CD4-positive, alpha-beta T cell treated with Interleukin-17A for 1 hour (primary cell): Measurements from ENCODE around the gene L2HGDH.

Experiments used
- DNase-seq: peaks from one replicate; pipeline ENCODE4 v3.0.0-alpha.2; 2020

L2HGDH gene

DNA sequence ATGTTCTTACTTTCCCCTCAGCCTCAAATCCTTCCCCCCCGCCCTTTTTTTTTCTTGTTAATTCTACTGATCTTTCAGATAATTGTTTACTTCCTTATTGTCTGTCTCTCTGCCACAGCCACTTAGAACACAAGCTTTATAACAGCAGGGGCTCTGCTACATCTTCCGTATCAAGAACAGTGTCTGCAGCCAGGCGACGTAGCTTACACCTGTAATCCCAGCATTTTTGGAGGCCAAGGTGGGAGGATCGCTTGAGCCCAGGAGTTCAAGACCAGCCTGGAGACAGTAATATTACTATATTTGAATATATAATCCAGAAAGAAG, 86.1 kb downstream of the L2HGDH start:
- DNase-seq = no peak

DNA sequence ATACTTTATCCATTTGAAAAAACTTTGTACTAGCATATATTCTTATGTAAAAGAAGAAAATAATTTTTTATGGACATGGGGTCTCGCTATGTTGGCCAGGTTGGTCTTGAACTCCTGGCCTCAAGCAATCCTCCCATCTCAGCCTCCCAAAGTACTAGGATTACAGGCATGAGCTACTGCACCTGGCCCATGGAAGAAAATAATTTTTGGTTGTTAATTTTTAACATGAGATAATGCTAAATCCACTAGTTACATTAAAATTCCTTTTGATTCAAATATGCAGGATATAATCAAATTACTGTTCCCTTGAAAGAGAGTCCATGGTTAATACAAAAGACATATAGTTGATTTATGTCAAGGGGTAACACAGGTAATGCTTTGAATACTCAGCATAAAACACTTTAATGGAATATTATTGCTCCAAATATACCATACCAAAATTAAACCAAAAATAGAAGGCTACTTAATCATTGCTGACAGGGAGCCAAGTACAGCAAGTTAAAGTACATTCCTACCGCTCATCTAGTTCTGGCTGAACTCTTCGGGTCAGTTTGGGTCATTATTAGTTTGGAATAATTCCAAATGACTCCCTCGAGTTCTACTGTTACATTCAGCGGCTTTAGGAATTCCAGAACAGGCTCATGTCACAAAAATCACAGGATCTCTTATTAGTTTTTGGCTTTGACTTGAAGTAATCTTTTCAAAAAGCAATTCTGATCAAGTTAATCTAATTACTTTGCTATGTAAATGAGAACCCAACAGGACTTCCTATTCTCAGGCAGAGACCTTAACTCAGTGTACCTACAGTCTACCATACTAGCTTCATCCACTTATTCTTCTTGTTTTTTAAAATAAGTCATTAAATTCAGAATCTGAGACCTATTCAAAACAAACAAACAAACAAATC, 86.7 kb downstream of the L2HGDH start:
- DNase-seq = no peak

DNA sequence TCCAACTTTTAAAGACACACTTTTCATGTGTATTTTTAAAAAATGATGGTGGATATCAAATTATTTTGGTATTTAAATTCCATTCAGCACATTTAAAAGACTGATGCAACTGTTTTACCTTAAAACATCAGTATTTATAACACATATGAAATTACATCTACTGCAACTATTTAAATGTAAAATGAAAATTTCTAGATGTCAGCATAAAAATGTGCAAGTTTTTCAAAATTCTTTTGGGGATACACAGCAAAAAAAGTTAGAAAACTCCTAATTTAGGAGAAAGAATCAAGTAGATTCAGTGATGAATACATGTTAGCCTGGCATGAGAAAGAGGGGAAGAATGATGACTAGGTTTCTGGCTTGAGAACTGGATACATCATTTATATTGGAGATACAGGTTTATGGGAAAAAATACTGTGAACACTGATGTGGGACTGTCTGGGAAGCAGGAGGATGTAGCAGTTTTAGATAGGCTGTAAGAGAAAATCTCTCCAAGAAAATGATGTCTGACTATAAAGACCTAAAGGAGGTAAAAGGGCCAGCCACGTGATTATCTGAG, 89.9 kb downstream of the L2HGDH start:
- no peak for DNase-seq

DNA sequence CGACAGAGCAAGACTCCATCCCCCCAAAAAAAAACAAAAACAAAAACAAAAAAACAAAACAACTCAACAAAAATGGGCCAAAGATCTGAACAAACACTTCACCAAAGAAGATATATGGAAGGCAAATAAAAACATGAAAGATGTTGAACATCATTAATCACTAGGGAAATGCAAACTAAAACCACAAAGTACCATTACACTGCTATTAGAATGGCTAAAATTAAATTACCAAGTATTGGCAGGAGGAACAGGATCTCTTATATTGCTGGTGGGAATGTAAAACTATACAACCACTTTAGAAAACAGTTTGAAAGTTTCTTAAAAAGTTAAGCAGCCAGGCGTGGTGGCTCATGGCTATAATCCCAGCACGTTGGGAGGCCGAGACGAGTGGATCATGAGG, 93.5 kb downstream of the L2HGDH start:
- no peak for DNase-seq

DNA sequence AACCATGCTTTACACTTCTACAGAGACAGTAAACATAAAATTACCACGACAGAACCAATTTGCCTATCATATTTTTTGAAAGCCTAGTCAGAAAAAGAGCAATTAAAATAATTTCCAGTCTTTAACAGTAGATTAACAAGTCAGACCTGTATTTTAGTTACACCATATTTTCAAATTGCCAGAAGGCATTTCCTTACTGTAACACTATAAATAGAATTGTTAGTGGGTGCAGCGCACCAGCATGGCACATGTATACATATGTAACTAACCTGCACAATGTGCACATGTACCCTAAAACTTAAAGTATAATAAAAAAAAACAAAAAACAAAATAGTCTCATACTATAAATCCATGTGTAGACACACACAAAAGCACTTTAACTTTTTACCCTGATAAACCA, 96.6 kb downstream of the L2HGDH start:
- no peak for DNase-seq

DNA sequence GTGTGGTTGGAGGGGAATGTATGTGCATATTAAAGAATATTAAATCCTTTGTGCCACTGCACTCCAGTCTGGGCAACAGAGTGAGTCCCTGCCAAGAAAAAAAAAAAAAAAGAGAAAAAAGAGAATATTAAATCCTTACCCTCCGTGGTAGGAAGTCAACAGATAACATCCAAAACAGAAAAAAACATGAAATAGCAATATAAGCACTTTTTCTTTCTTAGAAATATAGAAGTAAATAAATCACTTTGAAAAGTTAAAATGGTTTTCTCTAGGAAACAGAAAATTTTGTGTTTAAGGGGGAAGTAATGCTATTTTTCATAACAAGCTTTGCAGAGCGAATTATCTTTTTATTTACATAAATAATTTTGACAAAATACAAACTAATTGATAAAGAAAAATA, 98.2 kb downstream of the L2HGDH start:
- no peak for DNase-seq

DNA sequence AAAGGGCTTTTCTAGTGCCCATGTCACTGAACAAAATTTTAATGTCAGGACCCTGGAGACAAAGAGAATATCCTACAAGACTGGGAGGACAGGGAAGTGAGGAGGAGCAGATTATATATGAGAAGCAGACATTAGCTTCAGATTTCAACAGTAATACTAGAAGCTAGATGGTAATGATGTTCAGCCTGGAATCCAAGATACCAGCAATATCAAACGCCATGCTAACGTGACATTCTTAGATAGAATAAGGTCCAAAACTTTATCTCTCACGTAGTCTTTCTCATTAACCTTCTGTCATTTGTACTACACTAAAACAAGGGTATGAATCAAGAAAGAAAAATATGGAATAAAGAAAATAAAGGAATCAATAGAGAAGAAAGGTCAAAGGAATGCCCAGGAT, 99.3 kb downstream of the L2HGDH start:
- DNase-seq = no peak

DNA sequence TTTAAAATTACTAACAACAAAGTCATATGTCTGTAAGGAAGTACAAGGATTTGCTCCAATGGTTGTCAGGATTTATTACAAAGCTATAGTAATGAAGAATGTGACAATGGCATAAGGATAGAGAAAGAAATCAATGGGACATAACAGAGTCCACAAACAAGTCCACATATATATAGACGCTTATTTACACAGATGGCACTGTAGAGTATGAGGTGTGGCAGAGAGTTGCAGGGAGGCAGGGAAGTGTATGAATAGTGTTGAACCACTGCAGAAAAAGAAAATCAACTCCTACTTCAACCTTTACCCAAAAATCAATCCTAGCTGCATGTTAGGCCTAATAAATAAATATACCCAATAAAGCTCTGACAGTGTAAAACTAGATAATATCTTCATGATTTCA, 102.0 kb downstream of the L2HGDH start:
- no peak for DNase-seq

DNA sequence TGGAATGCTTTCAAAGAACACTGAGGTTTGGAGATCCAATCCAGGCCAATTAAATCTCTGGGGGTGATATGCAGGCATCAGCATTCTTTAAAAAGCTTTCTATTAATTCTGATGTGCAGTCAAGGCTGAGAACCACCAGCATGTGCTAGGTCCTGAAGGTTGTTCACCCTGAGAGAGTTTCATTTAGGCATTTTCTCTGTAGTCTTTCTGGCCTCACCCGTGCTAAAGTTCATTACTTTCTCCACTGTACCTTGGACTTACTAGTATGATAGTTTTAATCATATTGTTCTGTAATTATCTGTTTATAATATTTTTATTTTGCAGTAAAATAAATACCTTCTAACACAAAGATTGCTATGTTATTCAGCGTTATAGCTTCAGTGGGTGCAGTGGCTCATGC, 113.5 kb downstream of the L2HGDH start:
- no peak for DNase-seq

DNA sequence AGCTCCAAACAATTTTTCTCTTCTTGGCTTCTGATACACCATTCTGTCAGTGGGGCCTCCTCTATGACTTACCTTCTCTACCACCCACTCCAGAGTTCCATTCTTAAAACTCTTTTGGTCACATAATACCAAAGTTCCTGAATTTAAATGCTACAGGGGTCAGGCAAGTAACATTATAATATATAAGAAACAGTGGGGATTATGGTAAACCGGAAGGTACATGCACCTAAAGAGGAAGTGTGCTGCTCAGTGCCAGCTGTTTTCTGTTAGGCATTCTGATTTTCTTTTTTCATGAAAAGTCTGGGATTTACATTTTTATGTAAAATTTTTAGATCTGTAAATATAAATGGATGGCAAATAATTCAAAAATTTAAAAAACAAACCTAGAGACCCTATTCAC, 120.5 kb downstream of the L2HGDH start:
- no peak for DNase-seq
